DMS53 treated with DMSO at 0.1 percent for 48 hours (cell line): Measurements from ENCODE around the gene YPEL4.
"Not testable (repeated sequence)": the region's sequence is repeated elsewhere in the genome, so short reads cannot be mapped to it uniquely, and the experiment has no call there.

Source experiments
- DNase-seq: peaks from one replicate; lab custom pipeline; 2025; ENCODE audit not compliant: unreplicated experiment; lab: John Stamatoyannopoulos, UW

The YPEL4 gene

GRCh38 chr11:57649826-57650738 is at the start of gene YPEL4:
TSS of gene YPEL4 (minus strand) at chr11:57649912. CDS start at chr11:57647107, 2,805 bp downstream.
- no peak for DNase-seq

GRCh38 chr11:57698843-57699365 is 49.2 kb upstream of the YPEL4 start:
- DNase-seq = no peak

GRCh38 chr11:57690474-57690873 is 40.8 kb upstream of the YPEL4 start:
- DNase-seq = not testable (repeated sequence)

GRCh38 chr11:57681168-57681567 is 31.5 kb upstream of the YPEL4 start:
- no peak for DNase-seq

GRCh38 chr11:57680552-57680874 is 30.8 kb upstream of the YPEL4 start:
- DNase-seq = no peak

- DNase-seq = no peak
Measured at GRCh38 chr11:57679396-57679795, 29.7 kb upstream of the YPEL4 start.

GRCh38 chr11:57675176-57675941 is 25.6 kb upstream of the YPEL4 start:
- DNase-seq = no peak

GRCh38 chr11:57674251-57674650 is 24.5 kb upstream of the YPEL4 start:
- DNase-seq = no peak

- no peak for DNase-seq
Measured at GRCh38 chr11:57668434-57668782, 18.7 kb upstream of the YPEL4 start.

- peak; percentile 74 for DNase-seq
Measured at GRCh38 chr11:57667736-57668433, 18.2 kb upstream of the YPEL4 start, which contains the start of gene ZDHHC5. TSS of gene ZDHHC5 (plus strand) at chr11:57668114. CDS start at chr11:57673091, 4,977 bp downstream.

- peak; percentile 67 for DNase-seq
Measured at GRCh38 chr11:57667117-57667735, 17.5 kb upstream of the YPEL4 start.

- DNase-seq = no peak
Measured at GRCh38 chr11:57663975-57664374, 14.3 kb upstream of the YPEL4 start.

- no peak for DNase-seq
Measured at GRCh38 chr11:57662893-57663292, 13.2 kb upstream of the YPEL4 start.

GRCh38 chr11:57659669-57660068 is 10.0 kb upstream of the YPEL4 start:
- no peak for DNase-seq

GRCh38 chr11:57658023-57658361 is 8.3 kb upstream of the YPEL4 start:
- no peak for DNase-seq

GRCh38 chr11:57657194-57658022 is 7.7 kb upstream of the YPEL4 start, which contains the start of gene CLP1:
TSS of gene CLP1 (plus strand) at chr11:57657762. CDS start at chr11:57659477, 1,715 bp downstream.
- DNase-seq = peak; percentile 72

GRCh38 chr11:57656885-57657193 is 7.1 kb upstream of the YPEL4 start:
- no peak for DNase-seq

GRCh38 chr11:57653163-57653562 is 3.5 kb upstream of the YPEL4 start:
- no peak for DNase-seq

GRCh38 chr11:57652662-57653061 is 3.0 kb upstream of the YPEL4 start:
- DNase-seq = no peak

GRCh38 chr11:57652230-57652629 is 2.5 kb upstream of the YPEL4 start:
- not testable (repeated sequence) for DNase-seq
